Activated CD8-positive, alpha-beta memory T cell treated with anti-CD3 and anti-CD28 coated beads for 1 hour (primary cell): ENCODE results near the gene TMBIM1.
"Not testable (repeated sequence)": the region's sequence is repeated elsewhere in the genome, so short reads cannot be mapped to it uniquely, and the experiment has no call there.

Experiments used
- DNase-seq, 2 donors: peaks; one replicate each; pipeline ENCODE4 v3.0.0-alpha.2; 2020; ENCODE audit warnings: low read depth in 1 of 2; ENCODE audit errors: extremely low read depth in 1 of 2

Gene TMBIM1

GRCh38 chr2:218318241-218318640 lies 25.9 kb upstream of the TMBIM1 start:
- DNase-seq: no peak

- no peak for DNase-seq
Measured at GRCh38 chr2:218317835-218318234, 25.5 kb upstream of the TMBIM1 start.

- DNase-seq: no peak
Measured at GRCh38 chr2:218317303-218317630, 25.0 kb upstream of the TMBIM1 start.

- DNase-seq: no peak
Measured at GRCh38 chr2:218315397-218315796, 23.1 kb upstream of the TMBIM1 start.

GRCh38 chr2:218314764-218315163 lies 22.5 kb upstream of the TMBIM1 start:
- not testable (repeated sequence) for DNase-seq

- DNase-seq: no peak
Measured at GRCh38 chr2:218313356-218313755, 21.1 kb upstream of the TMBIM1 start.

- no peak for DNase-seq
Measured at GRCh38 chr2:218312267-218312756, 20.0 kb upstream of the TMBIM1 start.

- DNase-seq: not testable (repeated sequence)
Measured at GRCh38 chr2:218311541-218312266, 19.4 kb upstream of the TMBIM1 start.

GRCh38 chr2:218310853-218311540 lies 18.7 kb upstream of the TMBIM1 start:
- no peak for DNase-seq

- no peak for DNase-seq
Measured at GRCh38 chr2:218307415-218308090, 15.2 kb upstream of the TMBIM1 start.

GRCh38 chr2:218306184-218306920 lies 14.0 kb upstream of the TMBIM1 start:
- no peak for DNase-seq

- no peak for DNase-seq
Measured at GRCh38 chr2:218305383-218305782, 13.1 kb upstream of the TMBIM1 start.

GRCh38 chr2:218301176-218301819 lies 9.0 kb upstream of the TMBIM1 start:
- DNase-seq: peak; percentile 73 to 79

- no peak for DNase-seq
Measured at GRCh38 chr2:218300141-218300540, 7.8 kb upstream of the TMBIM1 start.

- DNase-seq: no peak
Measured at GRCh38 chr2:218298314-218298875, 6.1 kb upstream of the TMBIM1 start.

GRCh38 chr2:218296847-218297246 lies 4.5 kb upstream of the TMBIM1 start:
- DNase-seq: no peak

- no peak for DNase-seq
Measured at GRCh38 chr2:218296200-218296599, 3.9 kb upstream of the TMBIM1 start.

GRCh38 chr2:218295029-218295428 lies 2.7 kb upstream of the TMBIM1 start:
- no peak for DNase-seq

- no peak for DNase-seq
Measured at GRCh38 chr2:218294430-218295022, 2.2 kb upstream of the TMBIM1 start.
